Lung microvascular endothelial cell (primary cell): ENCODE measurements around the gene GTF2H2C. TPM values are rescaled to one million over a fixed set of nuclear protein-coding genes. Genes with fewer than 3 reads are reported as not detected.
"Not testable (repeated sequence)": the region's sequence is repeated elsewhere in the genome, so short reads cannot be mapped to it uniquely, and the experiment has no call there.

Experiments
- DNase-seq, 2 donors: peaks; one replicate each; pipeline versions ENCODE4 v3.0.0 to v3.0.0-alpha.2; 2010; ENCODE audit warnings: low read depth in 2 of 2
- total RNA-seq: library from RNA; depleted of rRNA; stranded (reverse); fragments of >200 nt; gene quantifications from 2 replicates; pipeline ENCODE4 v1.2.1, GENCODE V29; 2014

GTF2H2C gene
- total RNA-seq, 1 donor from 2014 or later = 16.5 TPM

GRCh38 chr5:69566172-69566571 lies 6.2 kb downstream of the GTF2H2C start:
- not testable (repeated sequence) for DNase-seq

GRCh38 chr5:69568072-69568471 lies 8.1 kb downstream of the GTF2H2C start:
- DNase-seq = not testable (repeated sequence)

- not testable (repeated sequence) for DNase-seq
Measured at GRCh38 chr5:69583356-69583755, 23.4 kb downstream of the GTF2H2C start.

GRCh38 chr5:69596114-69596840 lies 36.3 kb downstream of the GTF2H2C start:
- not testable (repeated sequence) for DNase-seq

- DNase-seq = not testable (repeated sequence)
Measured at GRCh38 chr5:69601947-69602346, 42.0 kb downstream of the GTF2H2C start.

GRCh38 chr5:69606839-69607238 lies 46.8 kb downstream of the GTF2H2C start:
- not testable (repeated sequence) for DNase-seq

- DNase-seq = not testable (repeated sequence)
Measured at GRCh38 chr5:69607750-69608149, 47.8 kb downstream of the GTF2H2C start.

GRCh38 chr5:69608861-69609496 lies 49.0 kb downstream of the GTF2H2C start:
- DNase-seq = not testable (repeated sequence)

GRCh38 chr5:69614843-69615242 lies 54.9 kb downstream of the GTF2H2C start:
- not testable (repeated sequence) for DNase-seq

- DNase-seq = not testable (repeated sequence)
Measured at GRCh38 chr5:69631879-69632278, 71.9 kb downstream of the GTF2H2C start.

Other genes with a start within 250 kb of the GTF2H2C start
- 2.2 and 3.8 TPM in 2 replicates for gene CCDC125, start 227.4 kb upstream of the GTF2H2C start, total RNA-seq
- gene AK6, start 190.7 kb upstream of the GTF2H2C start, total RNA-seq = 12.6 and 17.3 TPM in 2 replicates
- gene TAF9, start 190.7 kb upstream of the GTF2H2C start, total RNA-seq = 66.3 and 72.8 TPM in 2 replicates
- gene RAD17, start 190.4 kb upstream of the GTF2H2C start, total RNA-seq = 9.6 and 14.5 TPM in 2 replicates
- 1.1 and 2.0 TPM in 2 replicates for gene MARVELD2, start 145.1 kb upstream of the GTF2H2C start, total RNA-seq
- 1.3 and 2.8 TPM in 2 replicates for gene OCLN, start 67.4 kb upstream of the GTF2H2C start, total RNA-seq